NT2/D1 (cell line): Measurements from ENCODE around the gene LRRFIP1.

ENCODE experiments used
- DNase-seq: peaks from one replicate; pipeline ENCODE4 v3.0.0-alpha.2; 2011; ENCODE audit warnings: low read depth, low spot score
- H3K27me3 ChIP-seq: 2 replicates; pipeline ENCODE4 v1.6.0; 2011; ENCODE audit warnings: mild to moderate bottlenecking; ENCODE audit not compliant: insufficient read length, insufficient read depth
- H3K36me3 ChIP-seq: 2 replicates; pipeline ENCODE4 v1.6.1; 2011; ENCODE audit warnings: mild to moderate bottlenecking, low read length, mixed read lengths; ENCODE audit not compliant: insufficient read depth, insufficient read length
- H3K4me1 ChIP-seq: 2 replicates; pipeline ENCODE4 v1.5.1; 2011; ENCODE audit not compliant: insufficient read depth, insufficient read length
- H3K4me3 ChIP-seq: 2 replicates; pipeline ENCODE4 v1.5.1; 2011; ENCODE audit warnings: low read depth; ENCODE audit not compliant: insufficient read length
- H3K9ac ChIP-seq: 2 replicates; pipeline ENCODE4 v1.6.0; 2011; ENCODE audit warnings: low read depth; ENCODE audit not compliant: insufficient read length
- H3K9me3 ChIP-seq: 2 replicates; pipeline ENCODE4 v1.5.1; 2011; ENCODE audit warnings: mild to moderate bottlenecking, low read length; ENCODE audit not compliant: insufficient read depth
- SUZ12 ChIP-seq: IDR thresholded peaks from 2 replicates; pipeline ENCODE4 v1.6.1; 2011; ENCODE audit not compliant: insufficient read length, insufficient read depth; ENCODE audit errors: extremely low read depth
- YY1 ChIP-seq: IDR thresholded peaks from 2 replicates; pipeline ENCODE4 v1.6.1; 2011; ENCODE audit not compliant: insufficient read length, insufficient read depth
- ZNF274 ChIP-seq: IDR thresholded peaks from 2 replicates; pipeline ENCODE4 v1.6.1; 2011; ENCODE audit warnings: mild to moderate bottlenecking, low read depth, low read length

LRRFIP1 gene

GRCh38 chr2:237625777-237626176, 1.6 kb upstream of the LRRFIP1 start:
- Histone ChIP-seq H3K9me3 (no peaks in the 10 kb centered on the region), H3K27me3 (peaks cover 30% of the 10 kb centered on the region), H3K9ac (no peak overlapping the region), H3K4me3 (no peak overlapping the region), H3K4me1 (no peaks in the 10 kb centered on the region), H3K36me3 (peaks cover 18% of the 10 kb centered on the region)
- no peak for TF ChIP-seq YY1
- TF ChIP-seq SUZ12, result no peak
- no peak for TF ChIP-seq ZNF274
- DNase-seq, result no peak

- peak overlapping the region; percentile 42 for H3K4me3 ChIP-seq
- H3K9ac ChIP-seq, result peak overlapping the region; percentile 71
- no peaks in the 10 kb centered on the region for H3K9me3 ChIP-seq
- H3K36me3 ChIP-seq, result peaks cover 28% of the 10 kb centered on the region
- no peak for DNase-seq
- H3K4me1 ChIP-seq, result peaks cover 3% of the 10 kb centered on the region
- peaks cover 30% of the 10 kb centered on the region for H3K27me3 ChIP-seq
- no peak for TF ChIP-seq ZNF274
- TF ChIP-seq SUZ12, result no peak
Observed at GRCh38 chr2:237626813-237627440, 460 bp upstream of the LRRFIP1 start.

GRCh38 chr2:237628247-237629187, 1.1 kb downstream of the LRRFIP1 start:
- Histone ChIP-seq H3K9ac (peak overlapping the region; percentile 82), H3K4me3 (peak overlapping the region; percentile 68), H3K4me1 (peaks cover 3% of the 10 kb centered on the region), H3K27me3 (peaks cover 30% of the 10 kb centered on the region), H3K36me3 (peaks cover 43% of the 10 kb centered on the region), H3K9me3 (no peaks in the 10 kb centered on the region)
- TF ChIP-seq ZNF274 (no peak), YY1 (no peak), SUZ12 (no peak)
- no peak for DNase-seq

- peaks cover 3% of the 10 kb centered on the region for H3K4me1 ChIP-seq
- no peak for DNase-seq
- peaks cover 30% of the 10 kb centered on the region for H3K27me3 ChIP-seq
- no peak overlapping the region for H3K9ac ChIP-seq
- H3K9me3 ChIP-seq, result peaks cover 2% of the 10 kb centered on the region
- peak overlapping the region; percentile 1 for H3K4me3 ChIP-seq
- TF ChIP-seq YY1 (no peak), ZNF274 (no peak), SUZ12 (no peak)
- H3K36me3 ChIP-seq, result peaks cover 49% of the 10 kb centered on the region
Observed at GRCh38 chr2:237629188-237629534, 1.8 kb downstream of the LRRFIP1 start.

- Histone ChIP-seq H3K4me1 (peaks cover 3% of the 10 kb centered on the region), H3K9ac (no peak overlapping the region), H3K9me3 (peaks cover 8% of the 10 kb centered on the region), H3K36me3 (peaks cover 53% of the 10 kb centered on the region), H3K4me3 (no peak overlapping the region), H3K27me3 (peaks cover 30% of the 10 kb centered on the region)
- DNase-seq, result no peak
- TF ChIP-seq ZNF274 (no peak), SUZ12 (no peak), YY1 (no peak)
Observed at GRCh38 chr2:237629739-237630138, 2.4 kb downstream of the LRRFIP1 start.

GRCh38 chr2:237630216-237631000, 3.0 kb downstream of the LRRFIP1 start:
- Histone ChIP-seq H3K27me3 (peaks cover 29% of the 10 kb centered on the region), H3K9me3 (peaks cover 13% of the 10 kb centered on the region), H3K4me3 (no peak overlapping the region), H3K4me1 (peaks cover 3% of the 10 kb centered on the region), H3K9ac (no peak overlapping the region), H3K36me3 (peaks cover 53% of the 10 kb centered on the region)
- no peak for DNase-seq
- no peak for TF ChIP-seq ZNF274
